ENCODE measurements around the gene FGF16.

Gene FGF16

DNA sequence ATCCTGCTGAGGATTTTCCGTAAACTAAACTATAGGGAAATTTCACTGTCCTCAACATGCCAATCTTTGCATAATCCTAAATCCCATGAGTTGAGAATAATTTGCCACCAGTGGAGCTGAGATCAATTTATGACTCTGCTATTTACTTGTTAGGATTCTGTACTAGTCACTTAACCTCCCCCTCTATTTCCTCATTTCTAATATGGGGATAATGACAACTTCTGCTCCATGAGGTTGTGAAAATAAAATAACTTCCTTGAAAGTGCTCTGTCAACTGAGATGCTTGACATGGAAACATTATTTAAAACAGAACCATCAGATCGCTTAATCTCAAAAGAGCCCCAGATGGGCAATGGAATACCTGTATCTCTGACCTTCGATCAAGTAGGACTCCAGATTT is 2.6 kb upstream of the FGF16 start:
- H3K4me3 ChIP-seq (ENCODE audit: low read depth, low read length), result no peak overlapping the region
- TF ChIP-seq, protein P1, sequence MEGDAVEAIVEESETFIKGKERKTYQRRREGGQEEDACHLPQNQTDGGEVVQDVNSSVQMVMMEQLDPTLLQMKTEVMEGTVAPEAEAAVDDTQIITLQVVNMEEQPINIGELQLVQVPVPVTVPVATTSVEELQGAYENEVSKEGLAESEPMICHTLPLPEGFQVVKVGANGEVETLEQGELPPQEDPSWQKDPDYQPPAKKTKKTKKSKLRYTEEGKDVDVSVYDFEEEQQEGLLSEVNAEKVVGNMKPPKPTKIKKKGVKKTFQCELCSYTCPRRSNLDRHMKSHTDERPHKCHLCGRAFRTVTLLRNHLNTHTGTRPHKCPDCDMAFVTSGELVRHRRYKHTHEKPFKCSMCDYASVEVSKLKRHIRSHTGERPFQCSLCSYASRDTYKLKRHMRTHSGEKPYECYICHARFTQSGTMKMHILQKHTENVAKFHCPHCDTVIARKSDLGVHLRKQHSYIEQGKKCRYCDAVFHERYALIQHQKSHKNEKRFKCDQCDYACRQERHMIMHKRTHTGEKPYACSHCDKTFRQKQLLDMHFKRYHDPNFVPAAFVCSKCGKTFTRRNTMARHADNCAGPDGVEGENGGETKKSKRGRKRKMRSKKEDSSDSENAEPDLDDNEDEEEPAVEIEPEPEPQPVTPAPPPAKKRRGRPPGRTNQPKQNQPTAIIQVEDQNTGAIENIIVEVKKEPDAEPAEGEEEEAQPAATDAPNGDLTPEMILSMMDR (IDR thresholded peaks at IDR 0.05; ENCODE audit: borderline replicate concordance, insufficient read depth, low read depth, low read length), result no peak

DNA sequence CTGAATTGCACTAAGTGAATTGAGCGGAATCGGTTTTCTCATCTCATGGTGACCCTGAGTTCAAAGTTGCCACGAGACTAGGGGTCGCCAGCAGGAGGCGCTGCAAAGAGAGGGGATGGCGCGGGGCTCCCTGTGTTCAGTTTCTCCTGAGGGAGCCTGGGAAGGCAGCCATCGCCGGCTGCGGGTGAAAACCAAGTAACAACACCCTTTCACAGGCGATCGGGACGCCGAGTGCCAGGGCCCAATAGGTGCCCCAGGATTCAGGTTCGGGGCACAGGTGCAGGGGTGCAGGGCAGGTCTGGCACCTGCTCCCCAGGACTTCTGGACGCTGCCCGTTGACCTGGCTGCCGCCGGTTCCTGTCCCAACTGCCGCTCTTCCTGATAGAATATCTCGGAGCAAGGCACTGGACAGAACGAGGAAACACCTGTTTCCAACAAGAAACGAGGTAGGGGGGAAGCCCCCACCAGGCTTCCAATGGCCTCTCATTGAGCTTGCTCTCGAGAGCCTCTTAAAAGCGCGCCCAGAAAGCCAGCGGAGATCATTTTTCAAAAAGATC is 1.1 kb upstream of the FGF16 start:
- TF ChIP-seq, protein P1 (IDR thresholded peaks at IDR 0.05; ENCODE audit: borderline replicate concordance, insufficient read depth, low read depth, low read length), result peak; percentile 39; the same call in 1 of the 2 replicates
- peak overlapping the region; percentile 40 for H3K4me3 ChIP-seq (ENCODE audit: low read depth, low read length)

DNA sequence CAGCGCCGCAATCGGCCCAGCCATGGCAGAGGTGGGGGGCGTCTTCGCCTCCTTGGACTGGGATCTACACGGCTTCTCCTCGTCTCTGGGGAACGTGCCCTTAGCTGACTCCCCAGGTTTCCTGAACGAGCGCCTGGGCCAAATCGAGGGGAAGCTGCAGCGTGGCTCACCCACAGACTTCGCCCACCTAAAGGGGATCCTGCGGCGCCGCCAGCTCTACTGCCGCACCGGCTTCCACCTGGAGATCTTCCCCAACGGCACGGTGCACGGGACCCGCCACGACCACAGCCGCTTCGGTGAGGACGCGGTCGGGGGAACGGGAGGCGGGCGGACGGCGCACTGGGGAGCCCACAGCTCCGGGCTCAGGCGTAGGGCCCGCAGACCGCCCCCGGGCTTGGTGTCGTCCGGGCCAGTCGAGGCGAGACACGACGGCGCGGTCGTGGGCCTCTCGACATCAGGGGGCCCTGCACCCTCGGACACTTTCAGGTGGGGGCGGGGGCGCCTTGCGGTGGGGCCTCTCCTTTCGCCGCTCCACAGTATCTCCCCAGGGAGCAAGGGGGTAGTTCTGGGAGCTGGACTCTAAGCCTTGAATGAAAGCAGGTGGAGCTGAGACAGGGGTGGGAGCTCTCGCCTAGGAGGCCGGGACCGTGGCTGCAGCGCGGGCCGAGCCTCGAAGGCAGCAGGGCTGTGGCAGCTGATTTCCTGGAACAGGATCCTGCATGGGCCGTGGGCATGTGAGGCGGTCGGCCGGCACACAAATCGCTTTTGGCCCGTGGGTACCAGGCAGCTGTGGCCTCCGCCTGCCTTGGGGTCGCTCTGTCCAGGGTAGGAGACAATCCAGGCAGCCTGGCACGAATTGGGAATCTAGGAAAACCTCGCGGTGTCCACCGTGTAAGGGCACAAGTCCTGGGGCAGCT is 722 bp downstream of the FGF16 start:
- TF ChIP-seq, protein P1 (IDR thresholded peaks at IDR 0.05; ENCODE audit: borderline replicate concordance, insufficient read depth, low read depth, low read length), result no peak
- peak overlapping the region; percentile 15 for H3K4me3 ChIP-seq (ENCODE audit: low read depth, low read length)

DNA sequence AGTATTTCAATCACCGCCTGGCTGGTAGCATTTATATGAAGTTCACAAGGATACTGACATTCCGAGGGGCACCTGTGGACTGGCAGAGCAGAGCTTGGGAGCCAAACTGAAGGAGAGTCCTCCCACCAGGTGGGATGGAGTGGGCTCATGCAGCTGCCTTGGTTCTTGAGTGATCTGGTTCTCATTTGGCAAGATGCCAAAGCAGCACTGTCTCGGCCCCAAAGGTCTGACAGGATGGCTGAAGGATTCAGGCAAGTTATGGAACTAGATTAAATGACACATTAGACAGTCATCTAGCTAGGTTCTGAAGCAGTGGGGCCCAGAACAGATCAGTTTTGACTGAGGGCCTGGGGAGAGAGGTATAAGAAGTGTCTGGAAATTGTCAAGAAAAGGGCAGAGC is 3.2 kb downstream of the FGF16 start:
- TF ChIP-seq, protein P1 (IDR thresholded peaks at IDR 0.05; ENCODE audit: borderline replicate concordance, insufficient read depth, low read depth, low read length), result no peak

DNA sequence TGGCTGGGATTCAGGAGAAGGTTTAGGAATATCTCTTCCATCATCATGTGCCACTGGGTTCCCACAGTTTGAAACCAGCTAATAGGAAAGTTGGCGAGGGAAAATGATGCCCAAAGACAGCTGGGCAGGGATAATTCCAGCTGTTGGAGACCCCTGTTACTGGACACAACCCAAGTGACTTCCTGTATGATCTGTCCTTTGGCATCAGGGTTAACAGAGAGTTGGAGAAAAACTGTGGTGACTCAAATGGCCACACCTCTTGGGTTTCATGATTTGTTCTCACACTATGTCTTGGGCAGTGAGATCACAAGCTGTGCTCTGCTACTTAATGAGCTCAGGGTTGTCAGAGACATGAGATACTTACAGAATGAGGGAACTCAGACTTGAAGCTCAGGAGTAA is 3.8 kb downstream of the FGF16 start:
- TF ChIP-seq, protein P1 (IDR thresholded peaks at IDR 0.05; ENCODE audit: borderline replicate concordance, insufficient read depth, low read depth, low read length), result no peak

More for the DNA sequence above, 3.2 kb downstream of the FGF16 start:
- no peak overlapping the region for H3K4me3 ChIP-seq (ENCODE audit: low read depth, low read length)

DNA sequence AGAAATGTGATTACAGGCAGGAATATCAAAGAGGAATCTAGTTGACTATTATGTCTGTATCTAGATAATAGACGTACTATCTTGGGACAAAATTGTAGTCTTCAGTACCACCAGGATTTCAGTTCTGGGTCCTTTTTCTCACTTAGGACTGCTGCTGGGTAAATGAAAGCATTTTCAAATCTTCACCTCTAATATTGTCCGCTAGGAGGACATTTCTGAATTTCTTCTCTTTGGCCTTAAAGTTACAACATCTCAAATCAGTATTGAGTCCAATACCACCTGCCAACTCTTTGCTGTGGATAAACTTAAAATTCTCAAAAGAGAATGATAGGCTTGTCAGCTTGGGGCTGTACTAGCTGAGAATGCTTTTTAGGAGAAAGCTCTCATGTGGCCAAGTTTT is 6.0 kb downstream of the FGF16 start:
- H3K4me3 ChIP-seq (ENCODE audit: low read depth, low read length), result no peak overlapping the region
- TF ChIP-seq, protein P1 (IDR thresholded peaks at IDR 0.05; ENCODE audit: borderline replicate concordance, insufficient read depth, low read depth, low read length), result no peak

More for the DNA sequence above, 3.8 kb downstream of the FGF16 start:
- H3K4me3 ChIP-seq (ENCODE audit: low read depth, low read length), result no peak overlapping the region

All from GM12875 (cell line).